ENCODE measurements around the gene PFKFB4.

DNA sequence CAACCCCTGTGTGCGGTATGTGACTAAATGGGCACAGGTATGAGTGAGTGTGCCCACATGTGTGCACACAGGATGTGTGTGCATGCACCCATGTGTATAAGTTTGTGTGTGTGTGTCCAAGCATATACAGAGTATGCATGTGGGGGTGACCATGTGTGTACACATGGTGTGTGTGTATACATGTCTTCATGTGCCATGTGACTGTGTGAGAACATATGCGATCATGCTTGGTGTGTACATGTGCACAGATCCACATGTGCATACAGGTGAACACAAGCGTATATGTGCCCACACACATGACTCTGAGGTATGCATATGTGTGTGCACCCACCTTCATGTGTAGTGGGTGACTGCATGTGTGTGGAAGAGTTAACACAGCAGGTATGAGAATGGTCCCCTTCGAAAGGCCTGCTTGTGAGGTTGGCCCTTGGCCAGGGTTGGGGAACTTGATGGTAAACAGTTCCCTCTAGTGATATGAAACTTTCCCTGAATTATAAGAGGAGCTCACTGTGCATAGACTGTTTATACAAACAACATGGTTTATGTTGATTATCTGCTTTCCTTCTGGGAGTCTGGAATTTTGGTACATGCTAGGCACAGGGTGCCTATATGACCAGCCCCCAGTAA is 10.3 kb downstream of the PFKFB4 start:
- TF ChIP-seq, protein P1, sequence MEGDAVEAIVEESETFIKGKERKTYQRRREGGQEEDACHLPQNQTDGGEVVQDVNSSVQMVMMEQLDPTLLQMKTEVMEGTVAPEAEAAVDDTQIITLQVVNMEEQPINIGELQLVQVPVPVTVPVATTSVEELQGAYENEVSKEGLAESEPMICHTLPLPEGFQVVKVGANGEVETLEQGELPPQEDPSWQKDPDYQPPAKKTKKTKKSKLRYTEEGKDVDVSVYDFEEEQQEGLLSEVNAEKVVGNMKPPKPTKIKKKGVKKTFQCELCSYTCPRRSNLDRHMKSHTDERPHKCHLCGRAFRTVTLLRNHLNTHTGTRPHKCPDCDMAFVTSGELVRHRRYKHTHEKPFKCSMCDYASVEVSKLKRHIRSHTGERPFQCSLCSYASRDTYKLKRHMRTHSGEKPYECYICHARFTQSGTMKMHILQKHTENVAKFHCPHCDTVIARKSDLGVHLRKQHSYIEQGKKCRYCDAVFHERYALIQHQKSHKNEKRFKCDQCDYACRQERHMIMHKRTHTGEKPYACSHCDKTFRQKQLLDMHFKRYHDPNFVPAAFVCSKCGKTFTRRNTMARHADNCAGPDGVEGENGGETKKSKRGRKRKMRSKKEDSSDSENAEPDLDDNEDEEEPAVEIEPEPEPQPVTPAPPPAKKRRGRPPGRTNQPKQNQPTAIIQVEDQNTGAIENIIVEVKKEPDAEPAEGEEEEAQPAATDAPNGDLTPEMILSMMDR (IDR thresholded peaks at IDR 0.05; ENCODE audit: low read depth, low read length), result no peak
- no peak for TF ChIP-seq POLR2A (IDR thresholded peaks at IDR 0.05; ENCODE audit: extremely low read depth, insufficient read length)
- TF ChIP-seq, protein P2, sequence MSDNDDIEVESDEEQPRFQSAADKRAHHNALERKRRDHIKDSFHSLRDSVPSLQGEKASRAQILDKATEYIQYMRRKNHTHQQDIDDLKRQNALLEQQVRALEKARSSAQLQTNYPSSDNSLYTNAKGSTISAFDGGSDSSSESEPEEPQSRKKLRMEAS (IDR thresholded peaks at IDR 0.05; ENCODE audit: low read depth, low read length), result peak; percentile 51
